Esophagus muscularis mucosa (tissue), 4 donors: Measurements from ENCODE around the gene SLCO1B1. TPM values are rescaled to one million over a fixed set of nuclear protein-coding genes. Genes with fewer than 3 reads are reported as not detected.
"Not testable (repeated sequence)": the region's sequence is repeated elsewhere in the genome, so short reads cannot be mapped to it uniquely, and the experiment has no call there.

ENCODE experiments used
- DNase-seq: peaks from one replicate; pipeline ENCODE4 v3.0.0-alpha.2; 2017; ENCODE audit errors: extremely low spot score
- H3K27ac ChIP-seq, 4 donors: fragments of 200-600 bp; sonication (generic); replicated peaks in 1 of 4; 1 replicate in 3 of 4; 2 replicates in 1 of 4; pipeline ENCODE4 v1.5.1; 2016 to 2019; ENCODE audit warnings: mild to moderate bottlenecking in 1 of 4
- H3K27me3 ChIP-seq, 4 donors: fragments of 200-600 bp; sonication (generic); one replicate each; pipeline versions ENCODE4 v1.5.1 to v1.6.0; 2016 to 2019
- H3K36me3 ChIP-seq, 4 donors: fragments of 200-600 bp; sonication (generic); one replicate each; pipeline ENCODE4 v1.5.1; 2016 to 2019
- H3K4me1 ChIP-seq, 4 donors: fragments of 200-600 bp; sonication (generic); one replicate each; pipeline ENCODE4 v1.5.1; 2016 to 2019
- H3K4me3 ChIP-seq, 4 donors: fragments of 200-600 bp; sonication (generic); 1 replicate in 2 of 4; 2 replicates in 2 of 4; pipeline ENCODE4 v1.5.1; 2016 to 2019; ENCODE audit warnings: mild to moderate bottlenecking in 4 of 4, moderate library complexity in 1 of 4
- H3K9me3 ChIP-seq, 4 donors: fragments of 200-600 bp; sonication (generic); 1 replicate in 3 of 4; 2 replicates in 1 of 4; pipeline ENCODE4 v1.5.1; 2016 to 2019
- EP300 ChIP-seq: sonication (generic); formaldehyde crosslinking; IDR thresholded peaks from one replicate; pipeline ENCODE4 v1.6.1; 2017; ENCODE audit warnings: antibody characterized with exemption
- POLR2A ChIP-seq: fragments of 450-650 bp; IDR thresholded peaks from one replicate; pipeline ENCODE4 v1.6.1; 2017; ENCODE audit warnings: antibody characterized with exemption, moderate library complexity, mild to moderate bottlenecking, low read depth
- POLR2AphosphoS5 ChIP-seq, 2 donors: sonication (generic); formaldehyde crosslinking; IDR thresholded peaks; one replicate each; pipeline ENCODE4 v1.6.1; 2017; ENCODE audit warnings: antibody characterized with exemption in 2 of 2
- WGBS: methylation state at CpG from one replicate; pipeline ENCODE4 v1.1.5; 2018; 5-methylcytosine and 5-hydroxymethylcytosine counted together
- intact Hi-C: fragments of 100-400 bp; cut with DNase I; formaldehyde crosslinking; loops from one replicate; pipeline ENCODE4 v1.15.1; 2023
- total RNA-seq, 4 donors: library from RNA; depleted of rRNA; stranded (reverse); fragments of >200 nt; gene quantifications; one replicate each; pipeline versions ENCODE4 v1.1.0 to v1.2.1, GENCODE V29; 2016
- TF ChIP-seq, protein P1 (sequence below), 3 experiments: fragments of 200-600 bp in 2 of 3; fragments of 450-650 bp in 1 of 3; sonication (generic) in 2 of 3; IDR thresholded peaks; one replicate each; pipeline ENCODE4 v1.5.1; 2017 to 2019; ENCODE audit warnings: antibody characterized with exemption in 3 of 3, mild to moderate bottlenecking in 2 of 3, moderate library complexity in 1 of 3

Gene SLCO1B1, protein sequence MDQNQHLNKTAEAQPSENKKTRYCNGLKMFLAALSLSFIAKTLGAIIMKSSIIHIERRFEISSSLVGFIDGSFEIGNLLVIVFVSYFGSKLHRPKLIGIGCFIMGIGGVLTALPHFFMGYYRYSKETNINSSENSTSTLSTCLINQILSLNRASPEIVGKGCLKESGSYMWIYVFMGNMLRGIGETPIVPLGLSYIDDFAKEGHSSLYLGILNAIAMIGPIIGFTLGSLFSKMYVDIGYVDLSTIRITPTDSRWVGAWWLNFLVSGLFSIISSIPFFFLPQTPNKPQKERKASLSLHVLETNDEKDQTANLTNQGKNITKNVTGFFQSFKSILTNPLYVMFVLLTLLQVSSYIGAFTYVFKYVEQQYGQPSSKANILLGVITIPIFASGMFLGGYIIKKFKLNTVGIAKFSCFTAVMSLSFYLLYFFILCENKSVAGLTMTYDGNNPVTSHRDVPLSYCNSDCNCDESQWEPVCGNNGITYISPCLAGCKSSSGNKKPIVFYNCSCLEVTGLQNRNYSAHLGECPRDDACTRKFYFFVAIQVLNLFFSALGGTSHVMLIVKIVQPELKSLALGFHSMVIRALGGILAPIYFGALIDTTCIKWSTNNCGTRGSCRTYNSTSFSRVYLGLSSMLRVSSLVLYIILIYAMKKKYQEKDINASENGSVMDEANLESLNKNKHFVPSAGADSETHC
- not detected for total RNA-seq

DNA sequence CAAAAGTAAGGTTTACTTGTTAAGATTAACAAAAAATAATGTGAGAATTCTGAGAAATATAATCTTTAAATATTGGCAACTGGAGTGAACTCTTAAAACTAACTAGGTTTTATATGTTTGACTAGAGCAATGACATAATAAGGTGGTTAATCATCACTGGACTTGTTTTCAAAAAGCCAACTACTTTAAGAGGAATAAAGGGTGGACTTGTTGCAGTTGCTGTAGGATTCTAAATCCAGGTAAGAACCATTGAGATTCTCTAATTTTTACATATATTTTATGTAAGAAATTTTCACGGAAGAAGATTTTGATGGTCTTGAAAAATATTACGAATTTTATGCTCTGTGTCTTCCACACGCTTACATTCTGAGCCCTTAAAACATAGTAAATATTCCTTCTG, at the start of gene SLCO1B1:
Gene SLCO1B1 (plus strand): TSS at position 197 of the 400 bp plus-strand sequence. CDS start 10,381 bp downstream, outside the sequence.
- Histone ChIP-seq H3K9me3 (no peaks in the 10 kb centered on the region), H3K4me3 (no peak within 1 kb of the TSS), H3K36me3 (no peaks in the 10 kb centered on the region), H3K4me1 (peaks cover 0 to 3% (median 0%) of the 10 kb centered on the region in 4 donors), H3K27me3 (no peaks in the 10 kb centered on the region), H3K27ac (no peak within 1 kb of the TSS)
- no peak for TF ChIP-seq EP300
- TF ChIP-seq, protein P1, sequence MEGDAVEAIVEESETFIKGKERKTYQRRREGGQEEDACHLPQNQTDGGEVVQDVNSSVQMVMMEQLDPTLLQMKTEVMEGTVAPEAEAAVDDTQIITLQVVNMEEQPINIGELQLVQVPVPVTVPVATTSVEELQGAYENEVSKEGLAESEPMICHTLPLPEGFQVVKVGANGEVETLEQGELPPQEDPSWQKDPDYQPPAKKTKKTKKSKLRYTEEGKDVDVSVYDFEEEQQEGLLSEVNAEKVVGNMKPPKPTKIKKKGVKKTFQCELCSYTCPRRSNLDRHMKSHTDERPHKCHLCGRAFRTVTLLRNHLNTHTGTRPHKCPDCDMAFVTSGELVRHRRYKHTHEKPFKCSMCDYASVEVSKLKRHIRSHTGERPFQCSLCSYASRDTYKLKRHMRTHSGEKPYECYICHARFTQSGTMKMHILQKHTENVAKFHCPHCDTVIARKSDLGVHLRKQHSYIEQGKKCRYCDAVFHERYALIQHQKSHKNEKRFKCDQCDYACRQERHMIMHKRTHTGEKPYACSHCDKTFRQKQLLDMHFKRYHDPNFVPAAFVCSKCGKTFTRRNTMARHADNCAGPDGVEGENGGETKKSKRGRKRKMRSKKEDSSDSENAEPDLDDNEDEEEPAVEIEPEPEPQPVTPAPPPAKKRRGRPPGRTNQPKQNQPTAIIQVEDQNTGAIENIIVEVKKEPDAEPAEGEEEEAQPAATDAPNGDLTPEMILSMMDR (IDR thresholded peaks at IDR 0.05), result no peak
- no peak for TF ChIP-seq POLR2A
- no peak for TF ChIP-seq POLR2AphosphoS5 (IDR thresholded peaks at IDR 0.05)
- no peak for DNase-seq
- intact Hi-C loops, result no loop called here
- 83% methylated on average over 3 of the region's 3 CpGs for WGBS

DNA sequence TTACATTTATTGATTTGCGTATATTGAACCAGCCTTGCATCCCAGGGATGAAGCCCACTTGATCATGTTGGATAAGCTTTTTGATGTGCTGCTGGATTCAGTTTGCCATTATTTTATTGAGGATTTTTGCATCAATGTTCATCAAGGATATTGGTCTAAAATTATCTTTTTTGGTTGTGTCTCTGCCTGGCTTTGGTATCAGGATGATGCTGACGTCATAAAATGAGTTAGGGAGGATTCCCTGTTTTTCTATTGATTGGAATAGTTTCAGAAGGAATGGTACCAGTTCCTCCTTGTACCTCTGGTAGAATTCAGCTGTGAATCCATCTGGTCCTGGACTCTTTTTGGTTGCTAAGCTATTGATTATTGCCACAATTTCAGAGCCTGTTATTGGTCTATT, 46.2 kb upstream of the SLCO1B1 start:
- H3K27ac ChIP-seq, H3K4me1 ChIP-seq, H3K4me3 ChIP-seq, intact Hi-C loops, DNase-seq, H3K27me3 ChIP-seq, H3K9me3 ChIP-seq, H3K36me3 ChIP-seq: not testable (repeated sequence)
- WGBS, result 76% methylated on average over 2 of the region's 2 CpGs

DNA sequence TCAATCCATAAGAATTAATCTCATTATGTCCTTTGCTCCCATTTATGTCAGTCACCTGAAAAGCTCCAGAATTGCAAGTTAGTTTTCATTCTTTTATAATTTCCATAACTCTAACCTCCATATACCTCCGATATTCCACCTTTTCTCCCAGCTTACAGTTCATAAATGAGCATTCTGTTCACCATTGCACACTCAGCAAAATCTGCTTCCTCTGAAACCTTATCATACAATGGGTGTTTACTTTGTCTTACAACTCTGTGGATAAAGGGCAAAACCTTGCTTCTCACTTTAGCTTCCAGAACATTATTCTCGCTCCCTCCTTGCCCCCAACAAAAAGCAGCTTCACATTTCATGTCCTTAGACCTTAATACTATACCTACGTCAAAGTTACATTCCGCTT, 19.3 kb upstream of the SLCO1B1 start:
- Histone ChIP-seq H3K27me3 (no peaks in the 10 kb centered on the region), H3K27ac (no peak overlapping the region), H3K9me3 (no peaks in the 10 kb centered on the region), H3K4me1 (no peaks in the 10 kb centered on the region), H3K4me3 (no peak overlapping the region), H3K36me3 (no peaks in the 10 kb centered on the region)
- TF ChIP-seq, protein P1 (IDR thresholded peaks at IDR 0.05), result no peak
- TF ChIP-seq EP300 (no peak), POLR2AphosphoS5 (IDR thresholded peaks at IDR 0.05) (no peak), POLR2A (no peak)
- DNase-seq, result no peak
- WGBS, result 81% methylated on average over 4 of the region's 4 CpGs
- intact Hi-C loops, result no loop called here

DNA sequence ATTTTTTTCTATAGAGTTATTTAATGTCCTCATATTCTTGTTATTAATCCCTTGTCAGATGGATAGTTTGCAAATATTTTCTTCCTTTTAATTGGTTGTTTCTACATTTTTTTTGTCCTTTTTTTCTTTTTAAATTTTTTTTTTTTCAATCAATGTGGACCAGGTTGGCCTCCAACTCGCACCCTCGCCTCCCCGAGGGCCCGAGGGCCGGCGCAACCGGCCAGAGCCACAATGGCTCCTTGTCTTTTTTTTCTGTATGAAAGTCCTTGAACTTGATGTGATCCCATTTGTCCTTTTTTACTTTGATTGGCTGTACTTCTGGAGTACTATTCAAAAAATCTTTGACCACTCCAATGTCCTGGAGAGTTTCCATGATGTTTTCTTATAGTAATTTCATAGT, 17.7 kb upstream of the SLCO1B1 start:
- Histone ChIP-seq H3K4me3 (no peak overlapping the region), H3K4me1 (no peaks in the 10 kb centered on the region), H3K27ac (no peak overlapping the region), H3K27me3 (no peaks in the 10 kb centered on the region), H3K36me3 (no peaks in the 10 kb centered on the region), H3K9me3 (no peaks in the 10 kb centered on the region)
- no peak for DNase-seq
- intact Hi-C loops, result no loop called here
- TF ChIP-seq POLR2A (no peak), EP300 (no peak), POLR2AphosphoS5 (IDR thresholded peaks at IDR 0.05) (no peak)
- TF ChIP-seq, protein P1 (IDR thresholded peaks at IDR 0.05), result no peak
- WGBS, result 89% methylated on average over 7 of the region's 7 CpGs

DNA sequence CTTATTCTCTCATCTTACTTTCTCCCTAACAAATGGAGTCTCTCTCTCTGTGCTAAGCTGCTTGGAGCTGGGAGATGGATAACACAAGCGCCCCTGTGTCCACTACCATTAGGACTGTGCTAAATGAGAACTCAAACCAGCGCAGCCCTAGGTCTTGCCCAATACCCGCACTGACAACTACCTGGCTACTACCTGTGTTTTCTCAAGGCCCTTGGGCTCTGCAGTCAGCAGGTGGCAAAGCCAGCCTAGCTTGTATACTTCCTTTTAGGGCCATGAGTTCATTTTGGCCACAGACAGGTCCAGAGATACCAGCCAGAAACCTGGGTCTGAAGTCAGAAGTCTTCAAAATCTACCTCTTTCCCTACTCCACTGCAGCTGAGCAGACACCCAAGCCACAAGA, 13.0 kb upstream of the SLCO1B1 start:
- Histone ChIP-seq H3K9me3 (no peaks in the 10 kb centered on the region), H3K27ac (no peak overlapping the region), H3K36me3 (no peaks in the 10 kb centered on the region), H3K4me3 (no peak overlapping the region), H3K27me3 (no peaks in the 10 kb centered on the region), H3K4me1 (no peaks in the 10 kb centered on the region)
- WGBS, result 50% methylated on average over 1 of the region's 3 CpGs
- TF ChIP-seq, protein P1 (IDR thresholded peaks at IDR 0.05), result no peak
- no peak for TF ChIP-seq EP300
- TF ChIP-seq POLR2A, result no peak
- TF ChIP-seq POLR2AphosphoS5 (IDR thresholded peaks at IDR 0.05), result no peak
- no peak for DNase-seq
- intact Hi-C loops, result no loop called here
